Middle frontal gyrus (tissue), 1 donor: ENCODE data around the gene RFPL4AL1.
"Not testable (repeated sequence)": the region's sequence is repeated elsewhere in the genome, so short reads cannot be mapped to it uniquely, and the experiment has no call there.

Source experiments
- DNase-seq: peaks from one replicate; pipeline ENCODE4 v3.0.0-alpha.2; 2015; ENCODE audit warnings: low spot score; ENCODE audit errors: extremely low spot score

Gene RFPL4AL1

DNA sequence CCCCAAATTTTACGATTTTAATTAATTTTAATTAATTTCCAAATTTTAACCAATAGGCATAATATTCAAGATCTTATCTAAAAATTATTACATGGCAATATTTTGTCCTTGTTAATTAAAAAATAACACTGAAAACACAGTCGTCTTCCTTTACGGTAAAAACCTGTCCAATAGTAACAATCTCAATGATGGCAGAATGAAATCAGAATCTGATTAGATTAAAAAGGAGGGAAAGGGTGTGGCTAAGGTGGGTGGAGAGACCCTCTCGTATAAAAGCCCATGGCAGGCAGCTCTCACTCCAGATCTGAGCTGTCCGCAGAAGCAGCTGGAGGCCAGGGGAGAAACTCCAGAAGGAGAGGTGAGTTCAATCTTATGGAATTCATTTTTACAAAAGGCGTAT, at the start of gene RFPL4AL1:
TSS of gene RFPL4AL1 (plus strand) at position 301 of the 400 bp plus-strand sequence. CDS start 2,687 bp downstream, outside the sequence.
- DNase-seq: not testable (repeated sequence)

DNA sequence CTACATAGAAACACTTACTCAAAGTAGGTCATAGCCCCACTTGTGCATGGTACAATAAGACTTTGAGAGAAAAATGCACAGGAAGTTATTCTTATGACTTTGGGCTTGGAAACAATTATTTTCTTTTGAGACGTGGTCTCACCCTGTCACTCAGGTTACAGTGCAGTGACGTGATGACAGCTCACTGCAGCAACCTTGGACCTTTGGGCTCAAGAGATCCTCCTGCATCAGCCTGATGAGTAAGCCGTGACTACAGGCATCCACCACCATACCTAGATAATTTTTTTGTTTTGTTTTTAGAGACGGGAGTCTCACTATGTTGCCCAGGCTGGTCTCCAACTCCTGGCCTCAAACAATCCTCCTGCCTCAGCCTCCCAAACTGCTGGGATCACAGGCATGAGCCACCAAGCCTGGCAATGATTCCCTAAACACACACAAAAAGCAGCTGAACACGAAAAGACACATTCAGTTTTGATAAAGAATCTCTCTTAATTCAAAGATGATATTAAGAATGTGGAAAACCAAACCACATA, 48.6 kb upstream of the RFPL4AL1 start:
- DNase-seq: no peak

DNA sequence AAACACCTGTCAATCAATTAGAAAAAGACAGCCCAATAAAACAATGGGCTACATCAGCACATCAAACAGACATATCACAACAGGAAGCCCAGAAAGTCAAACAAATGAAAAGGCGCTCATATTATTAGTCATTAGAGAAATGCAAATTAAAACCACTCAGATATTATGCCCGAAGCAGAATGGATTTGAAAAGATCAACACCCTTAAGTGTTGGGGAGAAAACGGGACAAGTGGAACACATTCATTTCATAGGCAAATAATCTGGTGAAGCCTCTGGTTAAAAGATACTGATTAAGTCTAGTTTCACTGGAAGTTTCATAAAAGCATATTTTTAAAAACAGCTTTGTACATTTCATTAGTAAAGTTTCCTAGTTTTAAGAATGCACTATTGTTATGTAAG, 48.1 kb upstream of the RFPL4AL1 start:
- no peak for DNase-seq

DNA sequence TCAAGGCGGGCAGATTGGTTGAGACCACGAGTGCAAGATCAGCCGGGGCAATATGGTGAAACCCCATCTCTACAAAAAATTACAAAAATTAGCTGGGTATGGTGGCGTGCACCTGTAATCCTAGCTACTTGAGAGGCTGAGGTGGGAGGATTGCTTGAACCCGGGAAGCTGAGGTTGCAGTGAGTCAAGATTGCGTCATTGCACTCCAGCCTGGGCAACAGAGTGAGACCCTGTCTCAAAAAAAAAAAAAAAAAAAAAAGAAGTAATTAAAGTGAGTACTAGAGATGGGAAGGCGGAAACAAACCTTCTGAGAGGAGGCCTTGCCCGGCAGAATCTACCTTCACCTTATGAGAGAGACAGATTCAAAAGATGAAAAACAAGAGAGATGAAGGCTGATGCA, 45.4 kb upstream of the RFPL4AL1 start:
- DNase-seq: no peak

DNA sequence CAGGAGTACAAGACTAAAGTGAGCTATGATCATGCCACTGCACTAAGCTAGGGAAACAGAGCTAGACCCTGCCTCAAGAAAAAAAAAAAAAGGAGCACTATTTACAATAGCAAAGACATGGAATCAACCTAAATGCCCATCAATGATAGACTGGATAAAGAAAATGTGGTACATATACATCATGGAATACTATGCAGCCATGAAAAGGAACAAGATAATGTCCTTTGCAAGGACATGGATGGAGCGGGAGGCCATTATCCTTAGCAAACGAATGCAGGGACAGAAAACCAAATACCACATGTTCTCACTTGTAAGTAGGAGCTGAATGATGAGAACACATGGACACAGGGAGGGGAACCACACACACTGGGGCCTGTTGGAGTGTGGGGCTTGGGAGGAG, 38.5 kb upstream of the RFPL4AL1 start:
- not testable (repeated sequence) for DNase-seq

DNA sequence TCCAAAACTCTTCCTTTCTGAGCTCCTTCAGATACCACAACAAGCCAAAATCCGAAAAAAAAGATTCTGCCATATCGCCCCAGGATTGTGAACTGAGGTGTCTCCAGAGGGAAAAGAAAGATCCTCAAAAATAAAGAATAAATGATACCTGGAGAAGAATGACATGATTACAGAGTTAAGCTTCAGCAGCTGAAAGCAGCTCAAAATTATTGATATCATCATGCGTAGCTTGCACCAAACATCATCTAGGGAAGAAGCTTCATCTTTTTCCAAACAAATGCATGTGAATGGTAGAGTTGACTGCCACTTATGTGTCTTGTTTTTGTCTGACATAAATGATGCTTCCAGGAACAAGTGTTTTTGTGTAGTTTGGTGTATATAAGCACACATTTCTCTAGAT, 30.6 kb upstream of the RFPL4AL1 start, which contains the start of gene NLRP9:
TSS of gene NLRP9 (minus strand) at position 101 of the 400 bp plus-strand sequence. CDS start at position 73, 28 bp downstream.
- no peak for DNase-seq

DNA sequence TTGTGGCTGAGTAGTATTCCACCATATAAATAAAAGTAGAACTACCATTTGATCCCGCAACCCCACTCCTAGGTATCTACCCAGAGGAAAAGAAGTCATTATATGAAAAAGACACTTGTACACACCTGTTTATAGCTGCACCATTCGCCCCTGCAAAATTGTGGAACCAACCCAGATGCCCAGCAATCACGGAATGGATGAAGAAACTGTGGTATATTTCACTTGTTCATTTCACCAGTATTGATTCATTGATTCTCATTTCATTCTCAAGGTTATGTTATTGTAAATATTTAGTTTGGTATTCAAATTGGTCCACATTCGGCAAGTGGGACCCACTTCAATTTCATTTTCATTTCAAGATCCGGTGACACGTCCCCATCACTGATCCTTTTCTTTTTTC, 18.2 kb upstream of the RFPL4AL1 start:
- DNase-seq: no peak

DNA sequence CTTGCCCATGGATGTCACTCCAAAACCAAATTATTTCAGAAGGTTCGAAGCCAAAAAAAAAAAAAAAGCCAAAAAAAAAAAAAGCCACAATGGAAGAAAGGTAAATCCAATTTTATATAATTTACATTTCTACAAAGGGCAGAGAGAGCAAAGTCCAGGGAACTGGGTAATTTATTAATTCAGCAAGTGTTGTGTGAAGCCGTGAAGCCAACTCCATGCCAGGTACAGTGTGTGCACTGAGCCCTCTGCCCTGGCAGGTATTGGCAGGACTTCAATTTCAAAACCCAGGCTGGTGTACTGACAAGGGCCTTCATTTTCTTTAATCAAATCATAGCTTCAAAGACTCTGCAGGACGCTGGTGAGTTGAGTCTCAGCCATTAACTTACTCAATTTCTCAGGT, 15.5 kb upstream of the RFPL4AL1 start:
- DNase-seq: no peak

DNA sequence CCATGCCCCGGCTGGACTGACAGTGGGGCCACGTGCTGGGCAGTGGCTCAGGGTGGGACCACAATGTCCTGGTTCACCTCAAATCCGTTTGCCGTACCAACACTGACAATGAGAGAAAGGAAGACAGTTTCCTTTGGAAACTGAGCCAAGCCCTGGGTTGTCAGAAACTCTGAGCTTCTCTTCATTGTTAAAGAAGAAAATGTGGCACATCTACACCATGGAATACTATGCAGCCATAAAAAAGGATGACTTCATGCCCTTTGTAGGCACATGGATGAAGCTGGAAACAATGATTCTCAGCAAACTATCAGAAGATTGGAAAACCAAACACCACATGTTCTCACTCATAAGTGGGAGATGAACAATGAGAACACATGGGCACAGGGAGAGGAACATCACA, 12.1 kb upstream of the RFPL4AL1 start:
- DNase-seq: not testable (repeated sequence)

DNA sequence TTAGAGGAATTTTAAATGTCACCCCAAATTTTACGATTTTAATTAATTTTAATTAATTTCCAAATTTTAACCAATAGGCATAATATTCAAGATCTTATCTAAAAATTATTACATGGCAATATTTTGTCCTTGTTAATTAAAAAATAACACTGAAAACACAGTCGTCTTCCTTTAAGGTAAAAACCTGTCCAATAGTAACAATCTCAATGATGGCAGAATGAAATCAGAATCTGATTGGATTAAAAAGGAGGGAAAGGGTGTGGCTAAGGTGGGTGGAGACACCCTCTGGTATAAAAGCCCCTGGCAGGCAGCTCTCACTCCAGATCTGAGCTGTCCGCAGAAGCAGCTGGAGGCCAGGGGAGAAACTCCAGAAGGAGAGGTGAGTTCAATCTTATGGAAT, 10.1 kb upstream of the RFPL4AL1 start, which contains the start of gene RFPL4A:
TSS of gene RFPL4A (plus strand) at position 301 of the 400 bp plus-strand sequence. CDS start 2,704 bp downstream, outside the sequence.
- not testable (repeated sequence) for DNase-seq

DNA sequence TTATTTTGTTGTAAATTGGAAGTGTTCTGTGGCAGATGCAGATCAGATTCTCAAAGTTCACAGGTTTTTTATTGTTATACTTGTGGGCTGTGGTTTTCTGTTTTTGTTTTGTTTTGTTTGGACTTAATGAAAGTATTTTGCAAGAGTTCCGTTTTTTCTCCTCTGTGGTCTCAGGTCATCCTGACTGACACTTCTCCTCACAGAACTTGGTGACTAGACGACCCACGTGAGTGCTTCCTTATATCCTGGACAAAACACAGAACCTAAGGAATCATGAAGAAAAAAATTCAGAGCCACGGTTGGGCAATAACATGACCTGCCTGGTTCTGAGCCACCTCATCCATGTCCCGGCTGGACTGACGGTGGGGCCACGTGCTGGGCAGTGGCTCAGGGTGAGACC, 2.5 kb upstream of the RFPL4AL1 start:
- no peak for DNase-seq

DNA sequence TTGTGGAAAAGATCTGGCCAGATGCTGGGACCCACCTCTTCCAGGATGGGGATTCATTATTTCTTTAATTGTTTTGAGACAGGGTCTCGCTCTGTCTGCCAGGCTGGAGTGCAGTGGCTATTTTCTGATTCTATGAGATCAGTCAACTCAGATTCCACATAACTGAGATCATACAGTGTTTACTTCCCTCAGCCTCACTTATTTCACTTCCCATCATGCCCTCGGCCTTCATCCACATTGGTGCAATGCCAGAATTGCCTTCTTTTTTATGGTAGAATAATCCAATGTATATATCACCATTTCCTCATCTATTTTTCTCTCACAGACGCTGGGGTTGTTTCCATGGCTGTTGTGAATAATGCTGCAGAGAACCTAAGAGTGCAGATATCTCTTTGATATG, 714 bp downstream of the RFPL4AL1 start:
- not testable (repeated sequence) for DNase-seq

DNA sequence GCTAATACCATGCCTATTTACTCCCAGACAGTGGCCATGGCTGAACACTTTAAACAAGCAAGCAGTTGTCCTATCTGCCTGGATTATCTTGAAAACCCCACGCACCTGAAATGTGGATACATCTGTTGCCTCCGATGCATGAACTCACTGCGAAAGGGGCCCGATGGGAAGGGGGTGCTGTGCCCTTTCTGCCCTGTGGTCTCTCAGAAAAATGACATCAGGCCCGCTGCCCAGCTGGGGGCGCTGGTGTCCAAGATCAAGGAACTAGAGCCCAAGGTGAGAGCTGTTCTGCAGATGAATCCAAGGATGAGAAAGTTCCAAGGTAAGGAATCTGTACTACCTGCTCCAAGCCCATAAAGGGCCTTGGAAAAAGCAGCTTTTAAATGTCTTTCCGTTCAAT, 8.6 kb downstream of the RFPL4AL1 start:
- DNase-seq: no peak

DNA sequence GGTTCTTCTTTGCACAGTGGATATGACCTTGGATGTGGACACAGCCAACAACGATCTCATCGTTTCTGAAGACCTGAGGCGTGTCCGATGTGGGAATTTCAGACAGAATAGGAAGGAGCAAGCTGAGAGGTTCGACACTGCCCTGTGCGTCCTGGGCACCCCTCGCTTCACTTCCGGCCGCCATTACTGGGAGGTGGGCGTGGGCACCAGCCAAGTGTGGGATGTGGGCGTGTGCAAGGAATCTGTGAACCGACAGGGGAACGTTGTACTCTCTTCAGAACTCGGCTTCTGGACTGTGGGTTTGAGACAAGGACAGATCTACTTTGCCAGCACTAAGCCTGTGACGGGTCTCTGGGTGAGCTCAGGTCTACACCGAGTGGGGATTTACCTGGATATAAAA, 9.4 kb downstream of the RFPL4AL1 start:
- no peak for DNase-seq

DNA sequence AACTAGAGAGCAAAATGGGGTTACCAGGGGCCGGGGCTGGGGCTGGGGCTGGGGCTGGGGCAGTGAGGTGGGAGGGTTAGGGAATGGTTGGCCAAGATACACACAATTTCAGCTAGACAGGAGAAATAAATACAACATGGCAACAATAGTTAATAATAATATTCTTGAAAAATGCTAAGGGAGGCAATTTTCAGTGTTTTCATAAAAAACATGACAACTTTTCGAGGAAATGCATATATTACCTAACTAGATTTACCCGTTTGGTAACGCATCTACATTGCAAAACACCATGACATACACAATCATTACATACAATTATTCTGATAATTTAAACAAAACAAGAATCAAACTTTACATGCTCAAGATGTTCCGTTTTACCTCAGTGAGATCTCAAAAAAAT, 12.2 kb downstream of the RFPL4AL1 start:
- no peak for DNase-seq

DNA sequence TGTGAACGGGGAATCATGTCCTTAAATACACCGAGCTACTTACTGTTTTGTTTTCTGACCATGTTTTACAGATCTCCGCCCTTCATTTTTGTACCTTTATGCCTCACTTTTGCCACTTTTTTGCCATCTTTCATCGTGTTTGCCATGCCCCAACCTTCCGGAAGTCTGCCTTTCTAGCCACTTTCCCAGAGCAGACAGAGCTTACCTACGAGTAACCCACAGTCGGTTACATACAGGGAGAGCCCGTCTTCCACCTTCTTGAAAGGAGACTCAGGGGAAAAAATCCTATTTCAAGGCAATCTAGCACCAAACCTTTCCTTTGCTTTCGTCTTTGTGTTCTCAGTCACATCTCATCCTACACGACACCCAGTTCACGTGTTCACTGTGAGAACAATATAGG, 26.1 kb downstream of the RFPL4AL1 start:
- no peak for DNase-seq

DNA sequence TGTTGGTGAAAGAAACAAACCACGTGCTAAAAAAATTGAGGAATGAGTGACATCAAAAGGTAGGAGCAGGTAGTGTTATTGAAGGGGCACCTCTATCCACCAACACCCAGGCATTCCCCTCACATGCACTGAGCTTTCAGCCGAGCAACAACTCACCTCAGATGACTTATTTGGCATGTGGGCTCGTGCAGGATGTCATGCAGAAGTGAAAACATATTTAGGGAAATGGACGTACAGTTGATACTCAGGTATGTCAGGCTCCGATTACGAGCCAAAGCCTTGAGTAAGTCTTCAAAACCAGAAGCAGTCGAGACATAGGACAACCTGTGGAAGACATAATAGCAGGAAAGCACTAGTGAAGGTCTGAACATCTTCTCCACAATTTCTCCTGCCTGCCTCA, 32.5 kb downstream of the RFPL4AL1 start:
- no peak for DNase-seq

DNA sequence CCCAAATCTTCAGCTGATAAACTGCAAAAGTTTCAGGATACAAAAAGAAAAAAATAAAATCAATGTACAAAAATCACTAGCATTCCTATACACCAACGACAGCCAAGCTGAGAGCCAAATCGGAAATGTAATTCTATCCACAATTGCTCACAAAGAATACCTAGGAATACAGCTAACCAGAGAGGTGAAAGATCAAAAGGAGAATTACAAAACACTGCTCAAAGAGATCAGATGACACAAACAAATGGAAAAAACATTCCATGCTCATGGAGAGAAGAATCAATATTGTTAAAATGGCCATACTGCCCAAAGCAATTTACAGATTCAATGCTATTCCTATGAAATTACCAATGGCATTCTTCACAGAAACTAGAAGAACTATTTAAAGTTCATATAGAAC, 33.4 kb downstream of the RFPL4AL1 start:
- no peak for DNase-seq

DNA sequence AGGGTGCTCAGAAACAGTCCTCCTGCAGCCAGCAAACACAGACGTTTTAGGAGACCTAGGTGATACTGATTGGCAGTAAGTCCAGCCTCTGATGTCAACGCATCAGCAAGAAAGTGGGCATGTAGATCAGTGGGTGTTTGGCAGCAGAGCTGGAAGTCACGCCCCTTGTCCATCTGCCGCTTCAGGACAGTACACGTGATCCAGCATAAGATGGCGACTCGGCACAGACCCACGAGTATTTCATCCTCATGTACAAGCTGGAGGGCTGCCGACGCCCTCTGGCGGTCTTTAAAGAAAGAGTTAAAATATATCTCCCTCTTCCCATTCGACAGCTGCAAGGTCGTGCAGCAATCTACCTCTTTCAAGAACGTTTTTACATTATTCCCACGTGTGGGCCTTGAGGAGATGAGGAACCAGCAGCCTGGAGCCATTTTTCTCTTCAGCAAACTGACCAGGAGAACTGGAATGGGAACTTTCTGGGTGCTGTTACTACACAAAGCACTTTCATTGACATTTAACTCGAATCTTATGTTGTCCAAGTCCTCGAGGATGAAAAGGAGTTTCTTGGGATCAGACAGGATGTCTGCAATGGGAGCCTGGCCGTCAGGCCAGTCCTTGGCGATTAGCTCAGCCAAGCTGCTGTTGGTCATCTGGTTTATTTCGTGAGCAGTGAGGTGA, 40.6 kb downstream of the RFPL4AL1 start:
- DNase-seq: no peak

DNA sequence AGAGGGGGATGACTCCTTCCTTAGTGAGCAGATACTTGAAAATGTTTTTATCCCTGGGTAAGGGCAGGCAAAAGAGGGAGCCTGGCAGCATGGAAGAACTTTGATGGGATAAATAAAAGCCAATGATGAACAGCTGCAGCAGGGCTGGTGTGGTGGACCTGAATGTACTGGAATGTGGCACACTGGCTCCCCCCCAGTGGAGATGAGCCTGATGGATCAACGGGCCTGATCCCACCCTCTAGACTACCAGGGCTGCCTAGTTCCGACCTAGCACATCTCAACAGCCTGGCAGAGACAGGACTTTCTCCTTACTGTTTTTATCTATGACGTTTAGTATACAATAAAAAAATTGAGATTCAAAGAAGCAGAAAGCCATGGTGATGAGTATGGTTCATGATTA, 42.4 kb downstream of the RFPL4AL1 start:
- DNase-seq: no peak

DNA sequence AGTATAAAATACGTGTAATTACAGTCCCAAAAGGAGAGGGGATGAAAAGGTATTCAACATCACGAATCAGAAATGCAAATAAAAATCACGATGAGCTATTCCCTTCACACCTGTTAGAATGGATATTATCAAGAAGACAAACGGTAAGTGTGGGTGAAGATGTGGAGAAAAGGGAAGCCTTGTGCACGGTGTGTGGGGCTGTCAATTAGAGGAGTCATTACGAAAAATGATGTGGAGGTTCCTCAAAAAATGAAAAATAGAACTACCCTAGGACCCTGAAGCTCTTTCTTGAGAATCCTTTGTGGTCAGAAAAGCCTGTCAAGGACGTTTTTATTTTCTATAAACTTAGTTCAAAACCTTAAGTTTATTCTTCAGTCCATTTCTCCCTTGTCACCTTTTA, 43.5 kb downstream of the RFPL4AL1 start:
- DNase-seq: no peak

DNA sequence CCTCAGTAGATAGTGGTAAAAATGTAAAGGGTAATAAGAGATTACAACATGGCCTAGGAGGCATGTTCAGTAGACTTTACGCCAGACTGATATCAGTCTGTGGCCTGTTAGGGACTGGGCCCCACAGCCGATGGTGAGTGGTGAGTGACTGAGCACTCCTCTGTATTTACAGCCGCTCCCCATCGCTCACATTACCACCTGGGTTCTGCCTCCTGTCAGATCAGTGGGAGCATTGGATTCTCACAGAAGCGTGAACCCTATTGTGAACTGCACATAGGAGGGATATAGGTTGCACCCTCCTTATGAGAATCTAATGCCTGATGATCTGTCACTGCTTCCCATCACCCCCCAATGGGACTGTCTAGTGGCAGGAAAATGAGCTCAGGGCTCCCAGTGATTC, 45.0 kb downstream of the RFPL4AL1 start:
- DNase-seq: no peak

DNA sequence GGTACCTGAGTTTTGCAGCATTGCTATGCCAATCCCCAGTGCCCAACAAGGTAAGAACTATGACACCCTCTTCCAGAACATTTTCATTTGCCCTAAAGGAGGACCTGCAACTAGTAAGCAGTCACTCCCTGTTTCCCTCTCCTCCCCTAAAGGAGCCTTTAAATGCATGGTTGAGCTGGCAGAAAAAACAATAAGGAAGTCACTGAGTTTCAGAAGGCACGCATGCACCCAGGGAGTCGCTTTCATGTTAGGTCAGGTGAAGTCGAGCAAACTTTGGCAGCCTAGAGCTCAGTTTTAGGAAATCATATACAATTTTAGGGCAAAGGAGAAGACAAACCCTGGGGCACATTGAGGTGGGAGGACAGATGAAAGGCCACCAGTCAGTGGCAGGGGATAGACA, 51.1 kb downstream of the RFPL4AL1 start:
- no peak for DNase-seq
